Left lung (tissue), 10 donors: ENCODE measurements around the gene AAGAB. TPM values are rescaled to one million over a fixed set of nuclear protein-coding genes. Genes with fewer than 3 reads are reported as not detected.

Source experiments
- ATAC-seq: fragments of 200-7000 bp; cut with Tn5 transposase; one replicate; pipeline ENCODE4 v1.9.1; 2020; ENCODE audit warnings: moderate library complexity
- DNase-seq, 4 donors: peaks; one replicate each; pipeline ENCODE4 v3.0.0-alpha.2; 2013 to 2020
- H3K27ac ChIP-seq, 2 donors: fragments of 200-600 bp; sonication (generic) in 1 of 2; one replicate each; pipeline versions ENCODE4 v1.5.0 to v1.8.0; 2020 to 2021
- H3K27me3 ChIP-seq, 2 donors: fragments of 200-600 bp; sonication (generic) in 1 of 2; one replicate each; pipeline versions ENCODE4 v1.5.0 to v1.8.0; 2020 to 2021
- H3K36me3 ChIP-seq, 2 donors: fragments of 200-600 bp; sonication (generic) in 1 of 2; one replicate each; pipeline versions ENCODE4 v1.5.0 to v1.8.0; 2020 to 2021
- H3K4me1 ChIP-seq, 2 donors: fragments of 200-600 bp; one replicate each; pipeline ENCODE4 v1.8.0; 2021
- H3K4me3 ChIP-seq, 2 donors: fragments of 200-600 bp; sonication (generic) in 1 of 2; one replicate each; pipeline versions ENCODE4 v1.5.0 to v1.8.0; 2020 to 2021; ENCODE audit warnings: mild to moderate bottlenecking in 1 of 2
- H3K9me3 ChIP-seq, 2 donors: fragments of 200-600 bp; sonication (generic) in 1 of 2; one replicate each; pipeline versions ENCODE4 v1.5.0 to v1.8.0; 2020 to 2021
- intact Hi-C, 2 donors: fragments of 100-400 bp; cut with DNase I; formaldehyde crosslinking; loops; one replicate each; pipeline versions ENCODE4 v1.11.2 to v1.14.2; 2022
- polyA plus RNA-seq, 6 donors: library from polyadenylated mRNA; unstranded; fragments of 120-200 nt; gene quantifications; one replicate each; pipeline ENCODE4 v1.2.1, GENCODE V29; 2013; ENCODE audit not compliant: insufficient read length in 6 of 6
- total RNA-seq, 2 donors: library from RNA; stranded (reverse); fragmentation: NEBNext Ultra II Directional; extraction: Animal tissue kit (Norgen Biotek cat#: 25700); gene quantifications; one replicate each; pipeline ENCODE4 v1.2.1, GENCODE V29; 2021
- TF ChIP-seq, protein P1 (sequence below), 2 donors: fragments of 200-600 bp; sonication (generic) in 1 of 2; IDR thresholded peaks; one replicate each; pipeline versions ENCODE4 v1.5.0 to v1.8.0; 2021; ENCODE audit warnings: antibody characterized with exemption in 2 of 2
- donor health status: DM: no; HTN: yes; CAD: no.
- donor health status: DM: no; HTN: no; CAD: no.

The AAGAB gene
- total and polyA plus RNA-seq, 8 donors: 24.9 to 42.4 (median 29.9) TPM

DNA sequence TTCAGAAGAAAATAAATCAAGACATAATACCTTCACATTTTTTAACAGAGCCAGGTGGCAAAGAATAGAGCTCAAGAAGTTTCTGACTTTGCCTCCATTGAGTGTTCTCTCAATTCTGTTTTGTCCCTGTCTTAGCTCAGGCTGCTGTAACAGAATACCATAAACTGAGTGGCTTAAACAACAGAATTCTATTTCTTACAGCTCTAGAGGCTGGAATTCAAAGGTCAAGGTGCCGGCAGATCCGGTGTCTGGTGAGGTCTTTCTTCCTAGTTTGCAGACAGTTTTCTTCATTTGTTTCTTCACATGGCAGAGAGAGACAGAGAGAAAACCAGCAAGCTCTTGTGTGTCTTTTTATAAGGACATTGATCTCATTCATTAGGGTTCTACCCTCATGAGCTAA lies 25.8 kb upstream of the AAGAB start:
- TF ChIP-seq, protein P1, sequence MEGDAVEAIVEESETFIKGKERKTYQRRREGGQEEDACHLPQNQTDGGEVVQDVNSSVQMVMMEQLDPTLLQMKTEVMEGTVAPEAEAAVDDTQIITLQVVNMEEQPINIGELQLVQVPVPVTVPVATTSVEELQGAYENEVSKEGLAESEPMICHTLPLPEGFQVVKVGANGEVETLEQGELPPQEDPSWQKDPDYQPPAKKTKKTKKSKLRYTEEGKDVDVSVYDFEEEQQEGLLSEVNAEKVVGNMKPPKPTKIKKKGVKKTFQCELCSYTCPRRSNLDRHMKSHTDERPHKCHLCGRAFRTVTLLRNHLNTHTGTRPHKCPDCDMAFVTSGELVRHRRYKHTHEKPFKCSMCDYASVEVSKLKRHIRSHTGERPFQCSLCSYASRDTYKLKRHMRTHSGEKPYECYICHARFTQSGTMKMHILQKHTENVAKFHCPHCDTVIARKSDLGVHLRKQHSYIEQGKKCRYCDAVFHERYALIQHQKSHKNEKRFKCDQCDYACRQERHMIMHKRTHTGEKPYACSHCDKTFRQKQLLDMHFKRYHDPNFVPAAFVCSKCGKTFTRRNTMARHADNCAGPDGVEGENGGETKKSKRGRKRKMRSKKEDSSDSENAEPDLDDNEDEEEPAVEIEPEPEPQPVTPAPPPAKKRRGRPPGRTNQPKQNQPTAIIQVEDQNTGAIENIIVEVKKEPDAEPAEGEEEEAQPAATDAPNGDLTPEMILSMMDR (IDR thresholded peaks at IDR 0.05): no peak
- Histone ChIP-seq H3K9me3 (peaks cover 0 to 2% of the 10 kb centered on the region in 2 donors), H3K27me3 (no peaks in the 10 kb centered on the region), H3K36me3 (no peaks in the 10 kb centered on the region), H3K4me1 (no peaks in the 10 kb centered on the region), H3K27ac (no peak overlapping the region), H3K4me3 (no peak overlapping the region)
- no peak for DNase-seq
- no peak for ATAC-seq
- intact Hi-C loops: no loop called here

DNA sequence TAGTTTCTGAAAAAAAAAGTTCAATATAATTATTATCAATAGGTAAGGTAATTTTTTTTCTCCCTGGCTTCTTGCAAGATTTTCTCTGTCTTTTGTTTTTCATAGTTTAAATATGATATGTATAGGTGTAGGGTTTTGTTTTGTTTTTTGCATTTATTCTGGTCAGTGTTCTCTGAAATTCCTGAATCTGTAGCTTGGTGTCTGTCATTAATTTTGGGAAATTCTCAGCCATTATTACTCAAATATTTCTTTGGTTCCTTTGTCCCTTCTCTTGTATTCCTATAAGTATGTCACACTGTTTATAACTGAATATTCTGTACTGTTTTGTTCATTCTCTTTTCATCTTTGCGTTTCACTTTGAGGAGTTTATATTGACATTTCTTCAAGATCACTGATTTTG lies 22.2 kb upstream of the AAGAB start:
- Histone ChIP-seq H3K4me3 (no peak overlapping the region), H3K4me1 (no peaks in the 10 kb centered on the region), H3K27ac (no peak overlapping the region), H3K9me3 (no peaks in the 10 kb centered on the region), H3K36me3 (no peaks in the 10 kb centered on the region), H3K27me3 (no peaks in the 10 kb centered on the region)
- TF ChIP-seq, protein P1 (IDR thresholded peaks at IDR 0.05): no peak
- DNase-seq: no peak
- intact Hi-C loops: no loop called here
- ATAC-seq: no peak

DNA sequence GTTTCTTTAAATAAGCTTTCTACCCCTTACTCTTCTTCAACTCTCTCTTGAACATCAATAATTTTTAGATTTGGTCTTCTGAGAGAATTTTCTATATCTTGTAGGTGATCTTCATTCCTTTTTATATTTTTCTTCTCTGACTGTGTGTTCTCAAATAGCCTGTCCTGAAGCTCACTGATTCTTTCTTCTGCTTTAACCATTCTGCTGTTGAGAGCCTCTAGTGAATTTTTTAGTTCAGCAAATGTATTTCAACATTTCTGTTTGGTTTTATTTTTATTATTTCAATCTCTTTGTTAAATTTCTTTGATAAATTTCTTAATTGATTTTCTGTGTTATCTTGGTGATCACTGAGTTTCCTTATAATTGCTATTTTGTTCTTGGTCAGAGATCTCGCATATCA lies 19.8 kb upstream of the AAGAB start:
- Histone ChIP-seq H3K36me3 (no peaks in the 10 kb centered on the region), H3K9me3 (no peaks in the 10 kb centered on the region), H3K4me1 (no peaks in the 10 kb centered on the region), H3K27me3 (no peaks in the 10 kb centered on the region), H3K4me3 (no peak overlapping the region), H3K27ac (no peak overlapping the region)
- no peak for ATAC-seq
- no peak for DNase-seq
- intact Hi-C loops: no loop called here
- TF ChIP-seq, protein P1 (IDR thresholded peaks at IDR 0.05): no peak

DNA sequence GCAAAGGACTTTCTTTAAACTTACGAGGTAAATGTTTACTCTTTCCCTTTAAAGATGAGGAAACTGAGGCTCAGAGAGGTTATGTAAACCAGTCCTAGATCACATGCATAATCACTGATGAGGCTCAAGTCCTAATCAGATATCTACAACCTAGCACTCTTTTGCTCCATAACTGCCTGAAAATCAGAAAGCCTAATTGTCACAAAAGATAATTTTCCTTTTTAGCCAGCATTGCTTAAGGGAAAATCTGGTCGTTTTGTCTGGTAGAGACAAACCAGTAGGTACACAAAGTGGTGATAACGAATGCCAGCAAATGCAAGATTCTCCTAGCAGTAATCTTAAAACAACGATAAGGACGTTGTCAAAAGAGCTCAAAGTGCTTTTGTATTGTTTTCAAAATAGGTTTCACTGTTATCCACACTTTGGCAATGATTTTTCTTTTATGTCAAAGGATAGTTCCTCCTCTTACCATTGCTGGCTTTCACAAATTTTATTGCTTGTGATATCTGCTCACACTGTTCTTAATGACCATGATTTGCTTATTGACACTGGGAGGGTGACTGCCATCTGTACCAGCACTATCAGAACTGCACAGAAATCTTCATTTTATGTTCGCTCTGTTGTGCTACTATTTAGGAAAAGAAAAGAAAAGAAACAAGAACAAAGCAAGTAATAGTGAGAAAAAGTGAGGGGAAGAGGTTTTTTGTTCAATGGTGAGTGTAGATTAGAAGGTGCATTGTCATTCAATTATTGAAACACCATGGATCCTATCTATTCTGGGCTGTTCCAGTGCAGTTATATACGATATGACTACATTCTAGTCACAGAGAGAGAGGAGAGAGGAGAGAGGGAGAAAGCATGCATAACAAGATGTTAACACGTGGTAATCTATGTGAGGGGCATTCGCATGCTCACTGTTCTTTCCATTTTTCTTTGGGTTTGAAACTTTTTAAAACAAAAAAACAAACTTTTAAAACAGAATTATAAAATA lies 13.8 kb upstream of the AAGAB start:
- Histone ChIP-seq H3K4me3 (no peak overlapping the region), H3K36me3 (no peaks in the 10 kb centered on the region), H3K27ac (no peak overlapping the region), H3K9me3 (no peaks in the 10 kb centered on the region), H3K4me1 (no peaks in the 10 kb centered on the region), H3K27me3 (no peaks in the 10 kb centered on the region)
- ATAC-seq (no peak), DNase-seq (no peak)
- TF ChIP-seq, protein P1 (IDR thresholded peaks at IDR 0.05): no peak
- intact Hi-C loops: no loop called here

DNA sequence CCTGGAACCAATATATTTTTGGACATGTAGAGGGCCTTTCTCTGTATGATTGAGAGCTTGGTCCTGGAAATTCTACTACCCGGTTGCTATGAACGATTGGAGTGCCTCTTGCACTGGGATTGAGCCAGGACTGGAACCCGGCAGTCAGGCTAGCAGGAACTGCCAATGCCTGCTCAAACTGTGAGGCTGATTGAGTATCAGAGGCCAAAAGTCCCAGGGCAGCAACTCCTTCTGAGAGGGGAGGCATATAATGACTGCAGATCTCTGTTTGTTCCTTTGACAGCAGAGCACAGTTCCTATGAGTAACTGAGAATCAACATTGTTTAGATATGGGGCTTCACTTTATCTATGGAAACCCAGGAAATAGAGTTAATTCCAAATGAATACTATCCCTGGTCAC lies 13.0 kb upstream of the AAGAB start:
- no peak overlapping the region for H3K27ac ChIP-seq
- H3K9me3 ChIP-seq: no peaks in the 10 kb centered on the region
- DNase-seq (no peak), ATAC-seq (no peak)
- H3K36me3 ChIP-seq: no peaks in the 10 kb centered on the region
- no peak overlapping the region for H3K4me3 ChIP-seq
- intact Hi-C loops: no loop called here
- no peaks in the 10 kb centered on the region for H3K27me3 ChIP-seq
- TF ChIP-seq, protein P1 (IDR thresholded peaks at IDR 0.05): no peak
- H3K4me1 ChIP-seq: no peaks in the 10 kb centered on the region
